ENCODE measurements around the gene SATB1. TPM values are rescaled to one million over a fixed set of nuclear protein-coding genes. Genes with fewer than 3 reads are reported as not detected.

SATB1 gene
- total RNA-seq: 100 to 1,000 TPM; 318 to 346 TPM

GRCh38 chr3:18424729-18425640, at the start of gene SATB1:
Gene SATB1 (minus strand): TSS chr3:18425339. CDS start chr3:18420967, 4,372 bp downstream.

All from activated naive CD4-positive, alpha-beta T cell treated with anti-CD3 and anti-CD28 coated beads, Interleukin-2, amount 10 ng/mL, durations not matched to agents 5 hours and 36 hours (primary cell).